Activated T-helper 2 cell treated with anti-CD3 and anti-CD28 coated beads, Interferon-gamma antibody, Interleukin-2, Interleukin-4, amounts not matched to agents 10 μg/mL and 5 μg/mL and 100 μg/mL, durations not matched to agents 14 hours and 24 hours and 36 hours (primary cell): ENCODE measurements around the gene ZFP62. TPM values are rescaled to one million over a fixed set of nuclear protein-coding genes. Genes with fewer than 3 reads are reported as not detected.

Experiments
- DNase-seq: peaks from one replicate; pipeline ENCODE4 v3.0.0; 2021; ENCODE audit warnings: low spot score
- H3K27ac Mint-ChIP-seq: one replicate; pipeline ENCODE4 v1.8.0; 2021; ENCODE audit warnings: mixed read lengths
- H3K27me3 Mint-ChIP-seq: one replicate; pipeline ENCODE4 v1.8.0; 2021; ENCODE audit warnings: low read depth, mixed read lengths
- H3K36me3 Mint-ChIP-seq: one replicate; pipeline ENCODE4 v1.8.0; 2021; ENCODE audit warnings: low read depth, mixed read lengths
- H3K4me1 Mint-ChIP-seq: one replicate; pipeline ENCODE4 v1.8.0; 2021; ENCODE audit warnings: low read depth, mixed read lengths
- H3K4me3 Mint-ChIP-seq: one replicate; pipeline ENCODE4 v1.8.0; 2021; ENCODE audit warnings: low read depth, mild to moderate bottlenecking, moderate library complexity, mixed read lengths
- H3K9me3 Mint-ChIP-seq: one replicate; pipeline ENCODE4 v1.8.0; 2021; ENCODE audit warnings: mixed read lengths
- intact Hi-C: fragments of 100-400 bp; cut with micrococcal nuclease; formaldehyde crosslinking; loops from one replicate; pipeline ENCODE4 v1.15.1; 2023
- total RNA-seq: library from RNA; stranded (reverse); gene quantifications from 2 replicates; pipeline ENCODE4 v1.2.3, GENCODE V29; 2022

ZFP62 gene
- total RNA-seq, 1 donor from 2014 or later, result 28.8 TPM

- H3K4me3 Mint-ChIP-seq, result no peak overlapping the region
- H3K36me3 Mint-ChIP-seq, result no peaks in the 10 kb centered on the region
- no peak overlapping the region for H3K27ac Mint-ChIP-seq
- intact Hi-C loops, result no loop called here
- peaks cover 2% of the 10 kb centered on the region for H3K27me3 Mint-ChIP-seq
- no peak for DNase-seq
- peaks cover 7% of the 10 kb centered on the region for H3K4me1 Mint-ChIP-seq
- no peaks in the 10 kb centered on the region for H3K9me3 Mint-ChIP-seq
These were observed 14.9 kb upstream of the ZFP62 start for GRCh38 chr5:180875860-180876426.

- no peak overlapping the region for H3K4me3 Mint-ChIP-seq
- intact Hi-C loops, result no loop called here
- no peaks in the 10 kb centered on the region for H3K9me3 Mint-ChIP-seq
- H3K4me1 Mint-ChIP-seq, result peaks cover 7% of the 10 kb centered on the region
- DNase-seq, result no peak
- no peaks in the 10 kb centered on the region for H3K36me3 Mint-ChIP-seq
- H3K27me3 Mint-ChIP-seq, result peaks cover 2% of the 10 kb centered on the region
- no peak overlapping the region for H3K27ac Mint-ChIP-seq
These were observed 13.9 kb upstream of the ZFP62 start for GRCh38 chr5:180874804-180875582.

- DNase-seq, result peak; percentile 14
- H3K4me3 Mint-ChIP-seq, result no peak overlapping the region
- no peaks in the 10 kb centered on the region for H3K36me3 Mint-ChIP-seq
These were observed 12.8 kb upstream of the ZFP62 start for GRCh38 chr5:180873615-180874520.

GRCh38 chr5:180872419-180872818 is 11.3 kb upstream of the ZFP62 start:
- Mint-ChIP-seq H3K27me3 (peaks cover 13% of the 10 kb centered on the region), H3K27ac (no peak overlapping the region), H3K4me1 (peaks cover 11% of the 10 kb centered on the region), H3K36me3 (no peaks in the 10 kb centered on the region), H3K4me3 (no peak overlapping the region), H3K9me3 (no peaks in the 10 kb centered on the region)
- no peak for DNase-seq
- intact Hi-C loops, result no loop called here

More at GRCh38 chr5:180873615-180874520, 12.8 kb upstream of the ZFP62 start:
- no peaks in the 10 kb centered on the region for H3K9me3 Mint-ChIP-seq
- no peak overlapping the region for H3K27ac Mint-ChIP-seq
- peaks cover 8% of the 10 kb centered on the region for H3K4me1 Mint-ChIP-seq
- intact Hi-C loops, result no loop called here
- peaks cover 7% of the 10 kb centered on the region for H3K27me3 Mint-ChIP-seq

GRCh38 chr5:180870276-180871068 is 9.4 kb upstream of the ZFP62 start:
- DNase-seq, result no peak
- intact Hi-C loops, result no loop called here
- Mint-ChIP-seq H3K9me3 (no peaks in the 10 kb centered on the region), H3K4me3 (no peak overlapping the region), H3K27ac (no peak overlapping the region), H3K4me1 (peaks cover 11% of the 10 kb centered on the region), H3K36me3 (no peaks in the 10 kb centered on the region), H3K27me3 (peaks cover 26% of the 10 kb centered on the region)

GRCh38 chr5:180869587-180869986 is 8.5 kb upstream of the ZFP62 start:
- H3K9me3 Mint-ChIP-seq, result no peaks in the 10 kb centered on the region
- H3K36me3 Mint-ChIP-seq, result no peaks in the 10 kb centered on the region
- intact Hi-C loops, result loop anchor here (10.0 kb wide), 1 partner anchor 315 kb away; no protein-coding TSS in a partner anchor
- DNase-seq, result no peak
- no peak overlapping the region for H3K27ac Mint-ChIP-seq
- H3K27me3 Mint-ChIP-seq, result peaks cover 26% of the 10 kb centered on the region
- no peak overlapping the region for H3K4me3 Mint-ChIP-seq
- peaks cover 11% of the 10 kb centered on the region for H3K4me1 Mint-ChIP-seq

GRCh38 chr5:180868960-180869359 is 7.9 kb upstream of the ZFP62 start:
- Mint-ChIP-seq H3K9me3 (no peaks in the 10 kb centered on the region), H3K36me3 (no peaks in the 10 kb centered on the region), H3K4me3 (no peak overlapping the region), H3K27ac (no peak overlapping the region), H3K27me3 (peaks cover 26% of the 10 kb centered on the region), H3K4me1 (peaks cover 9% of the 10 kb centered on the region)
- intact Hi-C loops, result loop anchor here (10.0 kb wide), 1 partner anchor 316 kb away; no protein-coding TSS in a partner anchor
- peak; percentile 37 for DNase-seq

GRCh38 chr5:180866985-180867384 is 5.9 kb upstream of the ZFP62 start:
- H3K4me1 Mint-ChIP-seq, result peaks cover 4% of the 10 kb centered on the region
- H3K9me3 Mint-ChIP-seq, result no peaks in the 10 kb centered on the region
- H3K27ac Mint-ChIP-seq, result no peak overlapping the region
- H3K4me3 Mint-ChIP-seq, result no peak overlapping the region
- peaks cover 26% of the 10 kb centered on the region for H3K27me3 Mint-ChIP-seq
- no peaks in the 10 kb centered on the region for H3K36me3 Mint-ChIP-seq
- intact Hi-C loops, result loop anchor here (10.0 kb wide), 1 partner anchor 318 kb away; no protein-coding TSS in a partner anchor
- DNase-seq, result no peak

- intact Hi-C loops, result loop anchor here (10.0 kb wide), 1 partner anchor 319 kb away; no protein-coding TSS in a partner anchor
These were observed 5.1 kb upstream of the ZFP62 start for GRCh38 chr5:180865981-180866695.

GRCh38 chr5:180862645-180863044 is 1.6 kb upstream of the ZFP62 start:
- peak overlapping the region; percentile 15 for H3K4me3 Mint-ChIP-seq

More at GRCh38 chr5:180865981-180866695, 5.1 kb upstream of the ZFP62 start:
- no peak for DNase-seq
- peaks cover 26% of the 10 kb centered on the region for H3K27me3 Mint-ChIP-seq
- no peaks in the 10 kb centered on the region for H3K9me3 Mint-ChIP-seq
- no peaks in the 10 kb centered on the region for H3K36me3 Mint-ChIP-seq
- H3K4me1 Mint-ChIP-seq, result peaks cover 4% of the 10 kb centered on the region
- H3K27ac Mint-ChIP-seq, result no peak overlapping the region
- H3K4me3 Mint-ChIP-seq, result no peak overlapping the region

GRCh38 chr5:180860273-180860886 is 696 bp downstream of the ZFP62 start:
- H3K4me1 Mint-ChIP-seq, result peaks cover 11% of the 10 kb centered on the region
- DNase-seq, result no peak

More at GRCh38 chr5:180862645-180863044, 1.6 kb upstream of the ZFP62 start:
- no peaks in the 10 kb centered on the region for H3K9me3 Mint-ChIP-seq
- no peak overlapping the region for H3K27ac Mint-ChIP-seq
- H3K27me3 Mint-ChIP-seq, result peaks cover 13% of the 10 kb centered on the region
- intact Hi-C loops, result loop anchor here (5.0 to 10.0 kb wide), 3 partner anchors 322 to 385 kb away; no protein-coding TSS in a partner anchor
- DNase-seq, result no peak
- peaks cover 11% of the 10 kb centered on the region for H3K4me1 Mint-ChIP-seq
- peaks cover 14% of the 10 kb centered on the region for H3K36me3 Mint-ChIP-seq

More at GRCh38 chr5:180860273-180860886, 696 bp downstream of the ZFP62 start:
- intact Hi-C loops, result loop anchor here (1.0 to 10.0 kb wide), 4 partner anchors 28 to 387 kb away; no protein-coding TSS in a partner anchor
- Mint-ChIP-seq H3K9me3 (no peaks in the 10 kb centered on the region), H3K36me3 (peaks cover 34% of the 10 kb centered on the region), H3K4me3 (peak overlapping the region; percentile 96), H3K27ac (peak overlapping the region; percentile 89), H3K27me3 (no peaks in the 10 kb centered on the region)
